Prostate gland (tissue), 2 donors: Measurements from ENCODE around the gene NLGN4Y.

Experiments used
- POLR2A ChIP-seq: fragments of 450-650 bp; IDR thresholded peaks from one replicate; pipeline ENCODE4 v1.6.1; 2016; ENCODE audit warnings: antibody characterized with exemption, mild to moderate bottlenecking
- POLR2AphosphoS5 ChIP-seq: sonication (generic); formaldehyde crosslinking; IDR thresholded peaks from one replicate; pipeline ENCODE4 v1.6.1; 2017; ENCODE audit warnings: antibody characterized with exemption
- TF ChIP-seq, protein P1 (sequence below), 4 experiments: fragments of 200-600 bp in 2 of 4; fragments of 450-650 bp in 2 of 4; sonication (generic) in 2 of 4; IDR thresholded peaks; 1 replicate in 3 of 4; 2 replicates in 1 of 4; pipeline ENCODE4 v1.5.1; 2016 to 2019; ENCODE audit warnings: antibody characterized with exemption in 4 of 4, mild to moderate bottlenecking in 2 of 4, moderate library complexity in 2 of 4

DNA sequence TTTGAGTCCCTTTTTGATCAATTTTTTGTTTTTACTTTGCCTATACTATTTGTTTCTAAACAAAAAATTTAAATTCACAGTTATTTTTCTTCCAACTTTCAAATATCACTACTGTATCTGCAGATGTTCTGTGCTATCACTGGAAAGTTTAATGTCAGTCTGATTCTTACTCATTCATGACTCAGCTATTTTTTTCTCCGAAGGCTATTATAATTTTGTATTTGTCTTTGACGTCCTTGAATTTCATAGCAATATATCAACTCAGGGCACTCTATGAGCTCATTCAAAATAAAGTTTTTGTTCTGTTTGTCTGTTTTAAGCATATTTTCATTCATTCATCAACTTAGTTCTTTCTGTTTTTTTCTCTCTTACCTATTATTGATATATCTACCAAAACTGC is 273.7 kb downstream of the NLGN4Y start:
- TF ChIP-seq, protein P1, sequence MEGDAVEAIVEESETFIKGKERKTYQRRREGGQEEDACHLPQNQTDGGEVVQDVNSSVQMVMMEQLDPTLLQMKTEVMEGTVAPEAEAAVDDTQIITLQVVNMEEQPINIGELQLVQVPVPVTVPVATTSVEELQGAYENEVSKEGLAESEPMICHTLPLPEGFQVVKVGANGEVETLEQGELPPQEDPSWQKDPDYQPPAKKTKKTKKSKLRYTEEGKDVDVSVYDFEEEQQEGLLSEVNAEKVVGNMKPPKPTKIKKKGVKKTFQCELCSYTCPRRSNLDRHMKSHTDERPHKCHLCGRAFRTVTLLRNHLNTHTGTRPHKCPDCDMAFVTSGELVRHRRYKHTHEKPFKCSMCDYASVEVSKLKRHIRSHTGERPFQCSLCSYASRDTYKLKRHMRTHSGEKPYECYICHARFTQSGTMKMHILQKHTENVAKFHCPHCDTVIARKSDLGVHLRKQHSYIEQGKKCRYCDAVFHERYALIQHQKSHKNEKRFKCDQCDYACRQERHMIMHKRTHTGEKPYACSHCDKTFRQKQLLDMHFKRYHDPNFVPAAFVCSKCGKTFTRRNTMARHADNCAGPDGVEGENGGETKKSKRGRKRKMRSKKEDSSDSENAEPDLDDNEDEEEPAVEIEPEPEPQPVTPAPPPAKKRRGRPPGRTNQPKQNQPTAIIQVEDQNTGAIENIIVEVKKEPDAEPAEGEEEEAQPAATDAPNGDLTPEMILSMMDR (IDR thresholded peaks at IDR 0.05) = no peak
- TF ChIP-seq POLR2AphosphoS5 (no peak), POLR2A (no peak)
